HepG2 (cell line): ENCODE data around the gene IQCE. TPM values are rescaled to one million over a fixed set of nuclear protein-coding genes. Genes with fewer than 3 reads are reported as not detected.
A peak's percentile ranks its signal among the peaks of the same experiment; 100 is the strongest.

ENCODE experiments used
- AKAP8 ChIP-seq: sonication (generic); formaldehyde crosslinking; IDR thresholded peaks from 2 replicates; pipeline ENCODE4 v1.5.1; 2020; ENCODE audit warnings: mild to moderate bottlenecking, missing genetic modification reagents
- ARID4A ChIP-seq: sonication (generic); formaldehyde crosslinking; IDR thresholded peaks from 2 replicates; pipeline ENCODE4 v1.5.0; 2020; ENCODE audit warnings: mild to moderate bottlenecking, missing genetic modification reagents, borderline replicate concordance
- CHD4 ChIP-seq: fragments of 200-600 bp; sonication (generic); IDR thresholded peaks from 2 replicates; pipeline ENCODE4 v1.7.0; 2017; ENCODE audit warnings: mild to moderate bottlenecking, low read length, borderline replicate concordance
- DNMT3B ChIP-seq: conservative IDR thresholded peaks from 2 replicates; pipeline ENCODE4 v1.6.1; 2016; ENCODE audit warnings: missing biosample characterization, control low read depth
- GATAD2A ChIP-seq: IDR thresholded peaks from 2 replicates; pipeline ENCODE4 v1.6.1; 2016
- GFI1 ChIP-seq: sonication (generic); formaldehyde crosslinking; IDR thresholded peaks from 2 replicates; pipeline ENCODE4 v1.5.0; 2020; ENCODE audit warnings: missing genetic modification reagents, mild to moderate bottlenecking, borderline replicate concordance
- HDAC2 ChIP-seq: sonication (generic); formaldehyde crosslinking; IDR thresholded peaks from 2 replicates; pipeline ENCODE4 v1.4.0; 2020; ENCODE audit warnings: missing genetic modification reagents
- IKZF1 ChIP-seq: fragments of 450-650 bp; IDR thresholded peaks from 2 replicates; pipeline ENCODE4 v1.7.1; 2016
- IRX3 ChIP-seq: sonication (generic); formaldehyde crosslinking; IDR thresholded peaks from 2 replicates; pipeline ENCODE4 v1.8.1; 2023; ENCODE audit warnings: mild to moderate bottlenecking, low read depth, missing genetic modification reagents, borderline replicate concordance
- JUNB ChIP-seq: sonication (generic); formaldehyde crosslinking; IDR thresholded peaks from 2 replicates; pipeline ENCODE4 v1.8.0; 2022; ENCODE audit warnings: missing genetic modification reagents, mild to moderate bottlenecking, borderline replicate concordance
- KDM3A ChIP-seq: IDR thresholded peaks from 2 replicates; pipeline ENCODE4 v1.6.1; 2018; ENCODE audit warnings: low read depth, missing compliant biosample characterization
- MIER3 ChIP-seq: IDR thresholded peaks from 2 replicates; pipeline ENCODE4 v1.6.1; 2016; ENCODE audit warnings: missing compliant biosample characterization, borderline replicate concordance
- MYNN ChIP-seq: sonication (generic); formaldehyde crosslinking; IDR thresholded peaks from 2 replicates; pipeline ENCODE4 v1.4.0; 2020; ENCODE audit warnings: mild to moderate bottlenecking, low read depth, missing genetic modification reagents
- POLR2A ChIP-seq, 2 experiments: IDR thresholded peaks; 2 replicates each; pipeline ENCODE4 v1.6.1; 2011; ENCODE audit warnings: low read depth in 2 of 2, low read length in 2 of 2, mild to moderate bottlenecking in 1 of 2, moderate library complexity in 1 of 2; ENCODE audit not compliant: insufficient read depth in 1 of 2
- RFX3 ChIP-seq: IDR thresholded peaks from 2 replicates; pipeline ENCODE4 v1.6.1; 2016; ENCODE audit warnings: missing biosample characterization, missing genetic modification reagents
- ZNF232 ChIP-seq: sonication (generic); formaldehyde crosslinking; IDR thresholded peaks from 2 replicates; pipeline ENCODE4 v1.4.0; 2020; ENCODE audit warnings: missing genetic modification reagents, borderline replicate concordance
- ZNF281 ChIP-seq: sonication (generic); formaldehyde crosslinking; IDR thresholded peaks from 2 replicates; pipeline ENCODE4 v1.4.0; 2020; ENCODE audit warnings: missing genetic modification reagents, borderline replicate concordance
- ZNF317 ChIP-seq: sonication (generic); formaldehyde crosslinking; IDR thresholded peaks from 2 replicates; pipeline ENCODE4 v1.5.0; 2020; ENCODE audit warnings: mild to moderate bottlenecking, missing genetic modification reagents
- ZNF546 ChIP-seq: sonication (generic); formaldehyde crosslinking; conservative IDR thresholded peaks from 2 replicates; pipeline ENCODE4 v1.8.1; 2023; ENCODE audit warnings: mild to moderate bottlenecking, missing genetic modification reagents
- ZNF549 ChIP-seq: sonication (generic); formaldehyde crosslinking; IDR thresholded peaks from 2 replicates; pipeline ENCODE4 v1.5.0; 2020; ENCODE audit warnings: missing genetic modification reagents
- ZNF777 ChIP-seq: sonication (generic); formaldehyde crosslinking; IDR thresholded peaks from 2 replicates; pipeline ENCODE4 v1.4.0; 2020; ENCODE audit warnings: missing genetic modification reagents
- polyA plus RNA-seq, 8 experiments: library from polyadenylated mRNA; depleted of rRNA in 3 of 8; stranded (reverse) in 7 of 8; unstranded in 1 of 8; fragments of >200 nt; fragmentation: Illumina TruSeq in 4 of 8; extraction: Trizol in 4 of 8; gene quantifications; 2 replicates each; pipeline versions ENCODE4 v1.2.1 to v1.2.3, GENCODE V29; 2011 to 2016; ENCODE audit warnings: low read depth in 4 of 8, missing spikeins in 1 of 8, mixed read lengths in 1 of 8; ENCODE audit not compliant: insufficient read depth in 1 of 8
- total RNA-seq, 5 experiments: library from RNA; depleted of rRNA; stranded (reverse); fragments of >200 nt; fragmentation: Illumina TruSeq; extraction: Trizol; gene quantifications; 2 replicates each; pipeline ENCODE4 v1.2.3, GENCODE V29; 2016; ENCODE audit warnings: low read depth in 1 of 5

IQCE gene
- total and polyA plus RNA-seq, 2 of the 13 experiments (the other 11 are each of a cell fraction or from before 2014, with no cell fraction given), result 1.5 to 2.5 TPM

- TF ChIP-seq ZNF281 (peak; percentile 75), CHD4 (no peak), ZNF546 (0 out of 2 replicates have a peak, but pooled peaks have one; percentile 26), RFX3 (CRISPR knock-in tag) (no peak), GFI1 (CRISPR knock-in tag) (peak; percentile 61; the same call in 1 of the 2 replicates), ARID4A (CRISPR knock-in tag) (peak; percentile 96), AKAP8 (peak; percentile 54; the same call in 1 of the 2 replicates), MIER3 (no peak), GATAD2A (CRISPR knock-in tag) (peak; percentile 91), ZNF777 (0 out of 2 replicates have a peak, but pooled peaks have one; percentile 63), KDM3A (CRISPR knock-in tag) (peak; percentile 92), IKZF1 (no peak), POLR2A (IDR thresholded peaks at IDR 0.05; ENCODE audit: insufficient read depth in 1 of 2, low read depth in 2 of 2, low read length in 2 of 2) (no peak), IRX3 (peak; percentile 78; the same call in 1 of the 2 replicates), MYNN (CRISPR knock-in tag) (no peak), HDAC2 (CRISPR knock-in tag) (peak; percentile 76), ZNF317 (peak; percentile 81), ZNF549 (no peak), DNMT3B (CRISPR knock-in tag) (no peak), JUNB (CRISPR knock-in tag) (no peak), ZNF232 (peak; percentile 89; the same call in 1 of the 2 replicates)
Measured at GRCh38 chr7:2638224-2638991, 79.6 kb downstream of the IQCE start (continued).
